Body of pancreas (tissue), 4 donors: ENCODE data around the gene SUN3.

Experiments used
- POLR2A ChIP-seq, 3 donors: fragments of 450-650 bp; IDR thresholded peaks; one replicate each; pipeline ENCODE4 v1.6.1; 2016; ENCODE audit warnings: antibody characterized with exemption in 3 of 3, mild to moderate bottlenecking in 2 of 3
- TF ChIP-seq, protein P1 (sequence below), 7 experiments: fragments of 450-650 bp in 4 of 7; fragments of 200-600 bp in 3 of 7; sonication (generic) in 3 of 7; IDR thresholded peaks; one replicate each; pipeline ENCODE4 v1.5.1; 2016 to 2019; ENCODE audit warnings: antibody characterized with exemption in 7 of 7

DNA sequence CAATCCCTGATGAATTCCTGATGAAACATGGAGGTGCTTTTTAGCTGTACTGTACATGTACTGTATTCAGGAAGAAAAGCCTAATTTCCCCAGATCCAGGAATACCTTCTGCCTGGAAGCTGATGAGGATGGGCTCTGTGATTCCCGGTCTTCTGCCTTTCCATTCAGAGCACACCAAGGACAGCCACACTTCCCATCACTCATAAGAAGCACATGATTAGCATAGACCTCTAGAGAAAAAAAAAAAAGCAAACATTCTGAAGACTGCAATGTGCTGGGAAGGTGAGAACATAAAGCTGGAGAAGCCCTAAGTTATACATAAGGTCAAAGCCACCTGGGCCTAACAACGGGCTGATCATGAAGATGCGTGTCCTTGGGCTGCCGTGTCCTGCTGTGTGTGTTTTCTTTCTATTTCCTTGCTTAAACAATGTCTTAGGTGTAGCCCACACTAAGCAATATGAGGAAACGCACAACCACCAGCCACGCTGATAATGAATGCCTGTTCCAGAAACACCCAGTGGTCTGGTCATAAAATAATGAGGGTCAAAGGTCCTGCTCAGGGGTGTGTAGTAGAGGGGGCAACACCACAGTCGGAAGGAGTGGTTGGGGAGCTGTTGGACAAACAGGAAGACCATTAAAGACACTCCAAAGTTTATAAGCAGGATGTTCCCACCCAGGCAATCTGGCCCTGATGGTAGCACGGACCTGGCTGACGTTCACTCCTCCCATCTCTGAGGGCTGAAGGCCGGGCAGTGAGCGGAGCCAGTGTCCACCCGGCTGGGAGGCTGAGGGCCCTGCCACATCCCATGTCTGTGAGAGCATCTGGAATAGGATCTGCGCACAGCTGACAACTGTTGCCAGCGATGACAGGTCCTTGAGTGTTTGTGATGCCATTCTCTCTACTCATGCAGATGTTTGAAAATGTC lies 88.6 kb downstream of the SUN3 start:
- TF ChIP-seq, protein P1, sequence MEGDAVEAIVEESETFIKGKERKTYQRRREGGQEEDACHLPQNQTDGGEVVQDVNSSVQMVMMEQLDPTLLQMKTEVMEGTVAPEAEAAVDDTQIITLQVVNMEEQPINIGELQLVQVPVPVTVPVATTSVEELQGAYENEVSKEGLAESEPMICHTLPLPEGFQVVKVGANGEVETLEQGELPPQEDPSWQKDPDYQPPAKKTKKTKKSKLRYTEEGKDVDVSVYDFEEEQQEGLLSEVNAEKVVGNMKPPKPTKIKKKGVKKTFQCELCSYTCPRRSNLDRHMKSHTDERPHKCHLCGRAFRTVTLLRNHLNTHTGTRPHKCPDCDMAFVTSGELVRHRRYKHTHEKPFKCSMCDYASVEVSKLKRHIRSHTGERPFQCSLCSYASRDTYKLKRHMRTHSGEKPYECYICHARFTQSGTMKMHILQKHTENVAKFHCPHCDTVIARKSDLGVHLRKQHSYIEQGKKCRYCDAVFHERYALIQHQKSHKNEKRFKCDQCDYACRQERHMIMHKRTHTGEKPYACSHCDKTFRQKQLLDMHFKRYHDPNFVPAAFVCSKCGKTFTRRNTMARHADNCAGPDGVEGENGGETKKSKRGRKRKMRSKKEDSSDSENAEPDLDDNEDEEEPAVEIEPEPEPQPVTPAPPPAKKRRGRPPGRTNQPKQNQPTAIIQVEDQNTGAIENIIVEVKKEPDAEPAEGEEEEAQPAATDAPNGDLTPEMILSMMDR (IDR thresholded peaks at IDR 0.05) = no peak
- TF ChIP-seq POLR2A (IDR thresholded peaks at IDR 0.05) = no peak
